Measurements from ENCODE around the gene ARL8A. TPM values are rescaled to one million over a fixed set of nuclear protein-coding genes. Genes with fewer than 3 reads are reported as not detected.

ARL8A gene
- total RNA-seq, 6 experiments from 2014 or later, result 23.1 to 57.7 (median 36.1) TPM

GRCh38 chr1:202156590-202156989 lies 12.1 kb upstream of the ARL8A start:
- DNase-seq (no peak), ATAC-seq (no peak)
- TF ChIP-seq POLR2A (IDR thresholded peaks at IDR 0.05) (no peak), CTCF (IDR thresholded peaks at IDR 0.05) (no peak)
- 80% methylated on average over 2 of the region's 8 CpGs for WGBS (ENCODE audit: insufficient coverage, low coverage, low lambda C conversion rate, missing lambda C conversion rate)
- Histone ChIP-seq H3K27ac (no peak overlapping the region), H3K27me3 (no peaks in the 10 kb centered on the region), H3K4me1 (peaks cover 0 to 5% (median 0%) of the 10 kb centered on the region in 4 donors), H3K4me3 (no peak overlapping the region), H3K36me3 (no peaks in the 10 kb centered on the region), H3K9me3 (no peaks in the 10 kb centered on the region)
- intact Hi-C loops (cut with DNase I), result no loop called here

- peak; percentile 52 to 89 (median 80) for ATAC-seq
- TF ChIP-seq CTCF (IDR thresholded peaks at IDR 0.05) (no peak), POLR2A (IDR thresholded peaks at IDR 0.05) (no peak)
- WGBS (ENCODE audit: insufficient coverage, low coverage, low lambda C conversion rate, missing lambda C conversion rate), result 52% methylated on average over 2 of the region's 8 CpGs
- no peak overlapping the region for H3K4me3 ChIP-seq
- no peaks in the 10 kb centered on the region for H3K9me3 ChIP-seq
- peak; percentile 74 to 88 (median 81) for DNase-seq
- H3K27me3 ChIP-seq, result no peaks in the 10 kb centered on the region
- peaks cover 0 to 5% (median 0%) of the 10 kb centered on the region in 4 donors for H3K4me1 ChIP-seq
- no peaks in the 10 kb centered on the region for H3K36me3 ChIP-seq
- intact Hi-C loops (cut with DNase I), result no loop called here
- H3K27ac ChIP-seq, result no peak overlapping the region
These were observed 11.0 kb upstream of the ARL8A start for GRCh38 chr1:202155478-202156021.

GRCh38 chr1:202154766-202155477 lies 10.4 kb upstream of the ARL8A start:
- Histone ChIP-seq H3K27ac (no peak overlapping the region), H3K4me1 (peaks cover 0 to 5% (median 0%) of the 10 kb centered on the region in 4 donors), H3K27me3 (no peaks in the 10 kb centered on the region), H3K9me3 (no peaks in the 10 kb centered on the region), H3K36me3 (no peaks in the 10 kb centered on the region), H3K4me3 (no peak overlapping the region)
- 39% methylated on average over 9 of the region's 11 CpGs for WGBS (ENCODE audit: insufficient coverage, low coverage, low lambda C conversion rate, missing lambda C conversion rate)
- no peak for DNase-seq
- ATAC-seq, result peak; percentile 22 to 65 (median 46)
- intact Hi-C loops (cut with DNase I), result no loop called here
- TF ChIP-seq POLR2A (IDR thresholded peaks at IDR 0.05) (no peak), CTCF (IDR thresholded peaks at IDR 0.05) (peak in 3 of 4 donors; percentile 14 to 39 (median 23))

GRCh38 chr1:202154148-202154765 lies 9.7 kb upstream of the ARL8A start:
- H3K4me3 ChIP-seq, result no peak overlapping the region
- intact Hi-C loops (cut with DNase I), result no loop called here
- 81% methylated on average over 8 of the region's 10 CpGs for WGBS (ENCODE audit: insufficient coverage, low coverage, low lambda C conversion rate, missing lambda C conversion rate)
- H3K27ac ChIP-seq, result no peak overlapping the region
- no peaks in the 10 kb centered on the region for H3K36me3 ChIP-seq
- peaks cover 0 to 5% (median 0%) of the 10 kb centered on the region in 4 donors for H3K4me1 ChIP-seq
- TF ChIP-seq POLR2A (IDR thresholded peaks at IDR 0.05) (no peak), CTCF (IDR thresholded peaks at IDR 0.05) (no peak)
- no peaks in the 10 kb centered on the region for H3K9me3 ChIP-seq
- ATAC-seq (no peak), DNase-seq (no peak)
- H3K27me3 ChIP-seq, result no peaks in the 10 kb centered on the region

Measured in right lobe of liver (tissue), 6 donors.